Measurements from ENCODE around the gene GLTP. TPM values are rescaled to one million over a fixed set of nuclear protein-coding genes. Genes with fewer than 3 reads are reported as not detected.
"Not testable (repeated sequence)": the region's sequence is repeated elsewhere in the genome, so short reads cannot be mapped to it uniquely, and the experiment has no call there.

Gene GLTP
- total RNA-seq (2014; rRNA removed; shearing (Covaris generic)) (62.2 and 96.5 TPM in 2 replicates), polyA plus RNA-seq (2016; fragmentation: Nextera tagmentation; extraction: Ambion mirVana) (92.8 and 96.0 TPM in 2 replicates)

GRCh38 chr12:109880043-109880931 lies at the start of gene GLTP:
Gene GLTP (minus strand): TSS chr12:109880541. CDS start chr12:109880374, 167 bp downstream.
- Histone ChIP-seq H3K36me3 (ENCODE audit: low read depth) (no peaks in the 10 kb centered on the region), H3F3A (ENCODE audit: insufficient read depth) (peaks cover 6% of the 10 kb centered on the region; the same call in 1 of the 2 replicates), H3K79me2 (ENCODE audit: insufficient read depth) (peaks cover 48% of the 10 kb centered on the region), H3K9ac (peak within 1 kb of the TSS; percentile 81), H3K4me2 (ENCODE audit: unreplicated experiment) (peak within 1 kb of the TSS; percentile 98), H3K27me3 (replicated peaks; ENCODE audit: insufficient read depth) (no peaks in the 10 kb centered on the region), H2AFZ (peak within 1 kb of the TSS; percentile 87), H3K9me2 (ENCODE audit: insufficient read depth) (no peaks in the 10 kb centered on the region), H3K4me1 (ENCODE audit: insufficient read depth) (peaks cover 25% of the 10 kb centered on the region), H4K20me1 (ENCODE audit: insufficient read depth) (no peaks in the 10 kb centered on the region), H3K27ac (peak within 1 kb of the TSS; percentile 24), H3K4me3 (peak within 1 kb of the TSS; percentile 98), H3K9me3 (ENCODE audit: low read depth) (no peaks in the 10 kb centered on the region)
- WGBS, 2 experiments (ENCODE audit: low coverage in 1 of 2, low lambda C conversion rate in 2 of 2, missing lambda C conversion rate in 2 of 2) = 1% methylated on average over 38 to 46 of the region's 92 CpGs
- in situ Hi-C loops (cut with MboI) = no loop called here
- peak; percentile 96 for DNase-seq
- TF ChIP-seq EZH2 (IDR thresholded peaks at IDR 0.05; ENCODE audit: insufficient read depth, poor library complexity, severe bottlenecking) (no peak), EZH2phosphoT487 (IDR thresholded peaks at IDR 0.05; ENCODE audit: insufficient read depth, low read depth) (no peak)

- H3F3A ChIP-seq (ENCODE audit: insufficient read depth); H3K4me2 ChIP-seq (ENCODE audit: unreplicated experiment); H3K4me1 ChIP-seq (ENCODE audit: insufficient read depth); H3K27ac ChIP-seq; H3K4me3 ChIP-seq; H3K79me2 ChIP-seq (ENCODE audit: insufficient read depth); in situ Hi-C loops (cut with MboI); H2AFZ ChIP-seq; H3K27me3 ChIP-seq (replicated peaks; ENCODE audit: insufficient read depth); H3K9ac ChIP-seq; H3K9me3 ChIP-seq (ENCODE audit: low read depth); H3K9me2 ChIP-seq (ENCODE audit: insufficient read depth); DNase-seq; H4K20me1 ChIP-seq (ENCODE audit: insufficient read depth): not testable (repeated sequence)
- peaks cover 26% of the 10 kb centered on the region for H3K36me3 ChIP-seq (ENCODE audit: low read depth)
- 89 to 92% methylated on average over 14 of the region's 14 CpGs for WGBS, 2 experiments (ENCODE audit: low coverage in 1 of 2, low lambda C conversion rate in 2 of 2, missing lambda C conversion rate in 2 of 2)
These were observed 49.0 kb upstream of the GLTP start for GRCh38 chr12:109929326-109929725.

GRCh38 chr12:109928058-109928656 lies 47.8 kb upstream of the GLTP start:
- Histone ChIP-seq H3K27me3 (replicated peaks; ENCODE audit: insufficient read depth) (no peaks in the 10 kb centered on the region), H3K4me1 (ENCODE audit: insufficient read depth) (no peaks in the 10 kb centered on the region), H3K36me3 (ENCODE audit: low read depth) (peaks cover 14% of the 10 kb centered on the region), H3K4me2 (ENCODE audit: unreplicated experiment) (no peak overlapping the region), H3K79me2 (ENCODE audit: insufficient read depth) (no peaks in the 10 kb centered on the region), H3F3A (ENCODE audit: insufficient read depth) (0 out of 2 replicates have a peak, but pooled peaks cover 7% of the 10 kb centered on the region), H2AFZ (no peak overlapping the region), H3K9me3 (ENCODE audit: low read depth) (no peaks in the 10 kb centered on the region), H3K9ac (no peak overlapping the region), H3K27ac (no peak overlapping the region), H3K9me2 (ENCODE audit: insufficient read depth) (no peaks in the 10 kb centered on the region), H4K20me1 (ENCODE audit: insufficient read depth) (no peaks in the 10 kb centered on the region), H3K4me3 (no peak overlapping the region)
- in situ Hi-C loops (cut with MboI) = no loop called here
- TF ChIP-seq EZH2phosphoT487 (IDR thresholded peaks at IDR 0.05; ENCODE audit: insufficient read depth, low read depth) (no peak), EZH2 (IDR thresholded peaks at IDR 0.05; ENCODE audit: insufficient read depth, poor library complexity, severe bottlenecking) (no peak)
- DNase-seq = no peak
- 62 to 65% methylated on average over 12 of the region's 12 CpGs for WGBS, 2 experiments (ENCODE audit: low coverage in 1 of 2, low lambda C conversion rate in 2 of 2, missing lambda C conversion rate in 2 of 2)

GRCh38 chr12:109927622-109928021 lies 47.3 kb upstream of the GLTP start:
- TF ChIP-seq EZH2phosphoT487 (IDR thresholded peaks at IDR 0.05; ENCODE audit: insufficient read depth, low read depth) (no peak), EZH2 (IDR thresholded peaks at IDR 0.05; ENCODE audit: insufficient read depth, poor library complexity, severe bottlenecking) (no peak)
- Histone ChIP-seq H3K4me2 (ENCODE audit: unreplicated experiment) (no peak overlapping the region), H2AFZ (no peak overlapping the region), H4K20me1 (ENCODE audit: insufficient read depth) (no peaks in the 10 kb centered on the region), H3K4me3 (no peak overlapping the region), H3K4me1 (ENCODE audit: insufficient read depth) (no peaks in the 10 kb centered on the region), H3K9me2 (ENCODE audit: insufficient read depth) (no peaks in the 10 kb centered on the region), H3K36me3 (ENCODE audit: low read depth) (peaks cover 11% of the 10 kb centered on the region), H3K79me2 (ENCODE audit: insufficient read depth) (no peaks in the 10 kb centered on the region), H3K27ac (no peak overlapping the region), H3K9ac (no peak overlapping the region), H3K27me3 (replicated peaks; ENCODE audit: insufficient read depth) (no peaks in the 10 kb centered on the region), H3F3A (ENCODE audit: insufficient read depth) (0 out of 2 replicates have a peak, but pooled peaks cover 6% of the 10 kb centered on the region), H3K9me3 (ENCODE audit: low read depth) (no peaks in the 10 kb centered on the region)
- WGBS, 2 experiments (ENCODE audit: low coverage in 1 of 2, low lambda C conversion rate in 2 of 2, missing lambda C conversion rate in 2 of 2) = 53 to 65% methylated on average over 8 of the region's 8 CpGs
- in situ Hi-C loops (cut with MboI) = no loop called here
- DNase-seq = peak; percentile 76
